Panc1 (cell line): ENCODE data around the gene CAMKK1. TPM values are rescaled to one million over a fixed set of nuclear protein-coding genes. Genes with fewer than 3 reads are reported as not detected.

Source experiments
- ATAC-seq: fragments of 200-7000 bp; cut with Tn5 transposase; 2 replicates; pipeline ENCODE4 v1.9.1; 2020; ENCODE audit warnings: mild to moderate bottlenecking, moderate library complexity
- BruUV-seq: library from RNA; stranded (reverse); fragments of 400-500 nt; replicated peaks from 2 replicates; lab custom pipeline; 2021; lab: Mats Ljungman, UMichigan
- CTCF ChIA-PET: fragments of 300-600 bp; sonication (Branson Sonifier 250); formaldehyde crosslinking; loops from one replicate; lab custom pipeline; 2022; ENCODE audit warnings: antibody characterized with exemption; lab: Charles Lee
- POLR2A ChIA-PET: fragments of 300-600 bp; sonication (Branson Sonifier 250); formaldehyde crosslinking; loops from one replicate; lab custom pipeline; 2022; ENCODE audit warnings: antibody characterized with exemption; lab: Charles Lee
- DNase-seq: peaks from one replicate; pipeline ENCODE4 v3.0.0-alpha.2; 2010; ENCODE audit warnings: low read depth, low spot score
- H3K27ac ChIP-seq: 2 replicates; pipeline ENCODE4 v1.5.1; 2011; ENCODE audit warnings: mild to moderate bottlenecking, low read length, inconsistent platforms
- H3K27me3 ChIP-seq: fragments of 200-500 bp; sonication (Bioruptor generic); 2 replicates; pipeline ENCODE4 v1.6.0; 2014; ENCODE audit warnings: low read length, inconsistent platforms; ENCODE audit not compliant: control insufficient read depth, insufficient read depth
- H3K36me3 ChIP-seq: fragments of 200-500 bp; sonication (Bioruptor generic); 2 replicates; pipeline ENCODE4 v1.5.1; 2014; ENCODE audit warnings: inconsistent platforms, mild to moderate bottlenecking, low read length, moderate library complexity; ENCODE audit not compliant: control insufficient read depth, insufficient read depth
- H3K4me1 ChIP-seq: 2 replicates; pipeline ENCODE4 v1.5.1; 2011; ENCODE audit warnings: inconsistent platforms, mild to moderate bottlenecking, low read length, moderate library complexity; ENCODE audit not compliant: control insufficient read depth, insufficient read depth
- H3K4me3 ChIP-seq, 2 experiments: 2 replicates each; pipeline ENCODE4 v1.5.1; 2011 to 2012; ENCODE audit warnings: low read depth in 2 of 2, low read length in 2 of 2, mild to moderate bottlenecking in 2 of 2, inconsistent platforms in 1 of 2, moderate library complexity in 1 of 2
- H3K9me3 ChIP-seq: fragments of 200-500 bp; sonication (Bioruptor generic); 2 replicates; pipeline ENCODE4 v1.5.1; 2014; ENCODE audit warnings: low read depth, mild to moderate bottlenecking, inconsistent platforms, low read length, moderate library complexity; ENCODE audit not compliant: control insufficient read depth, insufficient read depth
- POLR2AphosphoS5 ChIP-seq: IDR thresholded peaks from 2 replicates; pipeline ENCODE4 v1.6.1; 2012; ENCODE audit warnings: mild to moderate bottlenecking, low read depth, low read length, moderate library complexity
- SIN3A ChIP-seq: IDR thresholded peaks from 2 replicates; pipeline ENCODE4 v1.6.1; 2012; ENCODE audit warnings: low read depth, mild to moderate bottlenecking, low read length, moderate library complexity, borderline replicate concordance; ENCODE audit not compliant: insufficient read depth
- TCF7L2 ChIP-seq: IDR thresholded peaks from 2 replicates; pipeline ENCODE4 v1.6.1; 2011; ENCODE audit warnings: mild to moderate bottlenecking, low read depth, low read length, inconsistent platforms
- in situ Hi-C: cut with HindIII; loops from 2 replicates; pipeline ENCODE4 v1.10.0; 2016; ENCODE audit warnings: low sequenced_read_pairs, low pct_unique_long_range_greater_than_20kb
- intact Hi-C: fragments of 100-400 bp; cut with micrococcal nuclease; formaldehyde crosslinking; loops from one replicate; pipeline ENCODE4 v1.10.0; 2022; ENCODE audit not compliant: unreplicated experiment
- total RNA-seq: library from RNA; stranded (reverse); gene quantifications from one replicate; pipeline ENCODE4 v1.2.1, GENCODE V29; 2021; ENCODE audit not compliant: unreplicated experiment
- TF ChIP-seq, protein P1 (sequence below): fragments of 450-650 bp; IDR thresholded peaks from 2 replicates; pipeline ENCODE4 v1.5.1; 2017; ENCODE audit warnings: mild to moderate bottlenecking
- TF ChIP-seq, protein P2 (sequence below), 2 experiments: IDR thresholded peaks; 2 replicates each; pipeline ENCODE4 v1.6.1; 2011 to 2012; ENCODE audit warnings: low read depth in 2 of 2, control low read depth in 1 of 2, low read length in 1 of 2, mild to moderate bottlenecking in 1 of 2, moderate library complexity in 1 of 2; ENCODE audit not compliant: insufficient read depth in 1 of 2

The CAMKK1 gene
- total RNA-seq, 1 experiment from 2014 or later, result 6.7 TPM

DNA sequence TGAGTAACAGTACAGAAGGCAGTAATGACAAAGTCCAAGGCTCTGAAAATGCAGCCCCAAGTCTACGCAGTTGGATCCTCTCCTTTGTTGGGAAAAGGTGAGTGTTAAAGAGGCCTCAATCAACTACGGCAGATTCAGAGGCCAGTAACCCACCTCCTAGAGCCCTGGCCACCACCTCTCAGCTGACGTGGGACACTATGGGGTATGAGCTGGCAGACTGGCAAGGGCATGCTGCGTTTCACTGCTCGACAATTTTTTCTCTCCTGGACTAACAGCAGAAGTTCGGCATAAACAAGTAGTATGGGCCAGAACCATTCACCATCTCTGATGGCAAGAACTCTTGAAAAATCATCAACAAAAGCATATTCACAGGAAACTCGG, 64.0 kb downstream of the CAMKK1 start:
- Histone ChIP-seq H3K4me1 (no peaks in the 10 kb centered on the region), H3K27ac (no peak overlapping the region), H3K9me3 (no peaks in the 10 kb centered on the region), H3K27me3 (no peaks in the 10 kb centered on the region), H3K4me3 (no peak overlapping the region), H3K36me3 (peaks cover 12% of the 10 kb centered on the region)
- ChIA-PET CTCF (no interaction called here), POLR2A (no interaction called here)
- in situ Hi-C loops (no loop called here), intact Hi-C loops (loop anchor here (5.0 kb wide), 1 partner anchor 97 kb away; no protein-coding TSS in a partner anchor)
- BruUV-seq, result no TSS peak
- TF ChIP-seq POLR2AphosphoS5 (no peak), SIN3A (no peak), TCF7L2 (no peak)
- TF ChIP-seq, protein P1, sequence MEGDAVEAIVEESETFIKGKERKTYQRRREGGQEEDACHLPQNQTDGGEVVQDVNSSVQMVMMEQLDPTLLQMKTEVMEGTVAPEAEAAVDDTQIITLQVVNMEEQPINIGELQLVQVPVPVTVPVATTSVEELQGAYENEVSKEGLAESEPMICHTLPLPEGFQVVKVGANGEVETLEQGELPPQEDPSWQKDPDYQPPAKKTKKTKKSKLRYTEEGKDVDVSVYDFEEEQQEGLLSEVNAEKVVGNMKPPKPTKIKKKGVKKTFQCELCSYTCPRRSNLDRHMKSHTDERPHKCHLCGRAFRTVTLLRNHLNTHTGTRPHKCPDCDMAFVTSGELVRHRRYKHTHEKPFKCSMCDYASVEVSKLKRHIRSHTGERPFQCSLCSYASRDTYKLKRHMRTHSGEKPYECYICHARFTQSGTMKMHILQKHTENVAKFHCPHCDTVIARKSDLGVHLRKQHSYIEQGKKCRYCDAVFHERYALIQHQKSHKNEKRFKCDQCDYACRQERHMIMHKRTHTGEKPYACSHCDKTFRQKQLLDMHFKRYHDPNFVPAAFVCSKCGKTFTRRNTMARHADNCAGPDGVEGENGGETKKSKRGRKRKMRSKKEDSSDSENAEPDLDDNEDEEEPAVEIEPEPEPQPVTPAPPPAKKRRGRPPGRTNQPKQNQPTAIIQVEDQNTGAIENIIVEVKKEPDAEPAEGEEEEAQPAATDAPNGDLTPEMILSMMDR, result no peak
- TF ChIP-seq, protein P2, sequence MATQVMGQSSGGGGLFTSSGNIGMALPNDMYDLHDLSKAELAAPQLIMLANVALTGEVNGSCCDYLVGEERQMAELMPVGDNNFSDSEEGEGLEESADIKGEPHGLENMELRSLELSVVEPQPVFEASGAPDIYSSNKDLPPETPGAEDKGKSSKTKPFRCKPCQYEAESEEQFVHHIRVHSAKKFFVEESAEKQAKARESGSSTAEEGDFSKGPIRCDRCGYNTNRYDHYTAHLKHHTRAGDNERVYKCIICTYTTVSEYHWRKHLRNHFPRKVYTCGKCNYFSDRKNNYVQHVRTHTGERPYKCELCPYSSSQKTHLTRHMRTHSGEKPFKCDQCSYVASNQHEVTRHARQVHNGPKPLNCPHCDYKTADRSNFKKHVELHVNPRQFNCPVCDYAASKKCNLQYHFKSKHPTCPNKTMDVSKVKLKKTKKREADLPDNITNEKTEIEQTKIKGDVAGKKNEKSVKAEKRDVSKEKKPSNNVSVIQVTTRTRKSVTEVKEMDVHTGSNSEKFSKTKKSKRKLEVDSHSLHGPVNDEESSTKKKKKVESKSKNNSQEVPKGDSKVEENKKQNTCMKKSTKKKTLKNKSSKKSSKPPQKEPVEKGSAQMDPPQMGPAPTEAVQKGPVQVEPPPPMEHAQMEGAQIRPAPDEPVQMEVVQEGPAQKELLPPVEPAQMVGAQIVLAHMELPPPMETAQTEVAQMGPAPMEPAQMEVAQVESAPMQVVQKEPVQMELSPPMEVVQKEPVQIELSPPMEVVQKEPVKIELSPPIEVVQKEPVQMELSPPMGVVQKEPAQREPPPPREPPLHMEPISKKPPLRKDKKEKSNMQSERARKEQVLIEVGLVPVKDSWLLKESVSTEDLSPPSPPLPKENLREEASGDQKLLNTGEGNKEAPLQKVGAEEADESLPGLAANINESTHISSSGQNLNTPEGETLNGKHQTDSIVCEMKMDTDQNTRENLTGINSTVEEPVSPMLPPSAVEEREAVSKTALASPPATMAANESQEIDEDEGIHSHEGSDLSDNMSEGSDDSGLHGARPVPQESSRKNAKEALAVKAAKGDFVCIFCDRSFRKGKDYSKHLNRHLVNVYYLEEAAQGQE (IDR thresholded peaks at IDR 0.05; ENCODE audit: insufficient read depth in 1 of 2, low read depth in 2 of 2, low read length in 1 of 2), result no peak
- ATAC-seq, result no peak
- DNase-seq, result no peak

DNA sequence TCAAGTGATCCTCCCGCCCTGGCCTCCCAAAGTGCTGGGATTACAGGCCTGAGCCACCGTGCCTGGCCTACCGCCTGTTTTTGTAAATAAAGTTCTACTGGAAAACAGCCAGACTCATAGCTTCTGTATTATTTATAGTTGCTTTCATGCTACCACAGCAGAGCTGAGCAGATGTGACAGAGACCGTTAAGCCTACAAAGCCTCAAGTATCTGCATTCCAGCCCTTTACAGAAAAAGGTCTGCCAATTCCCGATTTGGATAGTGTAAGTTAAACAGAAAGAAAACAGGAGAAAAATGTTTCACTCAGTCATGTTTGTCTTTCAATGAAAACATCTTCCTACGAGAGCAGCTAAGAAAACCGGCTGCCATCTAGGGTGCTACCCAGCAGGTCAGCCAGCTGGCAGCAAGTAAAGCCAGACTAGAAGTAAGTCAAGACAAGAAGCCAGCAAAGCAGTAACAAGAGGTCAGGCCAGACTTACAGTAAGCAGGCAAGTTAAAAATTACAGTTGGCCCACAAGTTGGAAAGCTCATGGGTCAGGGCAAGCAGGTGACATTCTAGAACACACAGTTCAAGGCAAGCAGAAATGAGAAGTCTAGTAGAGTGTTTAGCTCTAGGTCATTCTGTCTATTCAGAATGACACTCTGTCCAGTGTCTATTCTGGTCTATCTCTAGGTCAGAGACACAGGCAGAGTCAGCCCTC, 64.6 kb downstream of the CAMKK1 start:
- no TSS peak for BruUV-seq
- Histone ChIP-seq H3K4me3 (no peak overlapping the region), H3K27ac (no peak overlapping the region), H3K4me1 (no peaks in the 10 kb centered on the region), H3K27me3 (no peaks in the 10 kb centered on the region), H3K36me3 (peaks cover 11% of the 10 kb centered on the region), H3K9me3 (no peaks in the 10 kb centered on the region)
- TF ChIP-seq POLR2AphosphoS5 (no peak), SIN3A (no peak), TCF7L2 (no peak)
- TF ChIP-seq, protein P1, result no peak
- TF ChIP-seq, protein P2 (IDR thresholded peaks at IDR 0.05; ENCODE audit: insufficient read depth in 1 of 2, low read depth in 2 of 2, low read length in 1 of 2), result no peak
- POLR2A ChIA-PET, result no interaction called here
- intact Hi-C loops (loop anchor here (5.0 kb wide), 1 partner anchor 96 kb away; no protein-coding TSS in a partner anchor), in situ Hi-C loops (no loop called here)
- DNase-seq (no peak), ATAC-seq (no peak)
- CTCF ChIA-PET, result no interaction called here
